Hematopoietic multipotent progenitor cell treated with erythropoietin and hydrocortisone succinate and interleukin-3 and kit ligand, for 15 days (in vitro differentiated cells): ENCODE results near the gene ACOT6.
"Not testable (repeated sequence)": the region's sequence is repeated elsewhere in the genome, so short reads cannot be mapped to it uniquely, and the experiment has no call there.

Experiments
- DNase-seq: peaks from one replicate; pipeline ENCODE4 v3.0.0-alpha.2; 2015; ENCODE audit warnings: low spot score

Gene ACOT6

GRCh38 chr14:73655851-73656250 lies 43.5 kb downstream of the ACOT6 start:
- DNase-seq = no peak

- not testable (repeated sequence) for DNase-seq
These were observed 46.9 kb downstream of the ACOT6 start for GRCh38 chr14:73659202-73659601.

- no peak for DNase-seq
These were observed 48.2 kb downstream of the ACOT6 start for GRCh38 chr14:73660511-73660910.

- no peak for DNase-seq
These were observed 49.6 kb downstream of the ACOT6 start for GRCh38 chr14:73661872-73662271.

- peak; percentile 13 for DNase-seq
These were observed 50.2 kb downstream of the ACOT6 start for GRCh38 chr14:73662487-73662943.

- no peak for DNase-seq
These were observed 51.4 kb downstream of the ACOT6 start for GRCh38 chr14:73663548-73664212.

- no peak for DNase-seq
These were observed 52.8 kb downstream of the ACOT6 start for GRCh38 chr14:73665130-73665529.

- no peak for DNase-seq
These were observed 54.3 kb downstream of the ACOT6 start for GRCh38 chr14:73666583-73666982.

- no peak for DNase-seq
These were observed 55.5 kb downstream of the ACOT6 start for GRCh38 chr14:73667854-73668253.
